Measurements from ENCODE around the gene OR2C3.
"Not testable (repeated sequence)": the region's sequence is repeated elsewhere in the genome, so short reads cannot be mapped to it uniquely, and the experiment has no call there.

OR2C3 gene

DNA sequence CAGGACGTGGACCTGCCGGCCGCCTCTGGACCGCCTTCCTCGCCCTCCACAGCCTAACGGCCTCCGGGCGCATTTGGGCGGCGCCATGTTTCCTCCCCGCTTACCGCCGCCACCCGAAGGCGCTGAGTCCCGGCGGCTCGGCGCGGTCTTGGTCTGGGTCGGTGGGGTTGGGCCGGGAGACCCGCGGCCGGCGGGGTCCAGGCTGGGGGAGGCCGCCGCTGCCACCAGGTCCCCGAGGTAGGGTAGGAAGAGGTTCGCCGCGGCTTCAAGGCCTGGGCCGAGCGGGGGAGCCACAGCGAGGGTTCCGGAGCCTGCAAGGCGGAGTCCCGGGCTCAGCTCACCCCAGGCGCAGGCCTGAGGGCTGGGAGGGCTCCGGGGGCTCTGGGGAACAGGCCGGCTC lies 5.5 kb downstream of the OR2C3 start:
- no peak overlapping the region for H3K27ac ChIP-seq (ENCODE audit: low read length)
- H3K4me3 ChIP-seq (ENCODE audit: low read length) = no peak overlapping the region
- H4K20me1 ChIP-seq (ENCODE audit: insufficient read depth, low read length) = no peaks in the 10 kb centered on the region
- H3K9me2 ChIP-seq (replicated peaks; ENCODE audit: insufficient read depth, low read length) = no peaks in the 10 kb centered on the region
- no peaks in the 10 kb centered on the region for H3K9me3 ChIP-seq (replicated peaks; ENCODE audit: insufficient read depth, low read length)
- H3K4me2 ChIP-seq (ENCODE audit: low read depth, low read length) = no peak overlapping the region
- TF ChIP-seq, protein P1, sequence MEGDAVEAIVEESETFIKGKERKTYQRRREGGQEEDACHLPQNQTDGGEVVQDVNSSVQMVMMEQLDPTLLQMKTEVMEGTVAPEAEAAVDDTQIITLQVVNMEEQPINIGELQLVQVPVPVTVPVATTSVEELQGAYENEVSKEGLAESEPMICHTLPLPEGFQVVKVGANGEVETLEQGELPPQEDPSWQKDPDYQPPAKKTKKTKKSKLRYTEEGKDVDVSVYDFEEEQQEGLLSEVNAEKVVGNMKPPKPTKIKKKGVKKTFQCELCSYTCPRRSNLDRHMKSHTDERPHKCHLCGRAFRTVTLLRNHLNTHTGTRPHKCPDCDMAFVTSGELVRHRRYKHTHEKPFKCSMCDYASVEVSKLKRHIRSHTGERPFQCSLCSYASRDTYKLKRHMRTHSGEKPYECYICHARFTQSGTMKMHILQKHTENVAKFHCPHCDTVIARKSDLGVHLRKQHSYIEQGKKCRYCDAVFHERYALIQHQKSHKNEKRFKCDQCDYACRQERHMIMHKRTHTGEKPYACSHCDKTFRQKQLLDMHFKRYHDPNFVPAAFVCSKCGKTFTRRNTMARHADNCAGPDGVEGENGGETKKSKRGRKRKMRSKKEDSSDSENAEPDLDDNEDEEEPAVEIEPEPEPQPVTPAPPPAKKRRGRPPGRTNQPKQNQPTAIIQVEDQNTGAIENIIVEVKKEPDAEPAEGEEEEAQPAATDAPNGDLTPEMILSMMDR (IDR thresholded peaks at IDR 0.05; ENCODE audit: low read length) = no peak
- no peak for TF ChIP-seq EZH2 (optimal IDR thresholded peaks at IDR 0.05; ENCODE audit: low read depth, low read length)
- TF ChIP-seq EZH2phosphoT487 (IDR thresholded peaks at IDR 0.05; ENCODE audit: low read length) = no peak
- no peak overlapping the region for H3K9ac ChIP-seq (ENCODE audit: low read length)
- no peak overlapping the region for H2AFZ ChIP-seq (ENCODE audit: low read length)
- H3K36me3 ChIP-seq (replicated peaks; ENCODE audit: insufficient read depth, low read length) = no peaks in the 10 kb centered on the region
- H3F3A ChIP-seq (ENCODE audit: insufficient read depth, low read length) = no peaks in the 10 kb centered on the region
- no peaks in the 10 kb centered on the region for H3K79me2 ChIP-seq (ENCODE audit: low read length)
- H3K4me1 ChIP-seq (ENCODE audit: low read length) = no peaks in the 10 kb centered on the region
- no peak for DNase-seq
- no peaks in the 10 kb centered on the region for H3K27me3 ChIP-seq (replicated peaks; ENCODE audit: insufficient read depth, low read length)

DNA sequence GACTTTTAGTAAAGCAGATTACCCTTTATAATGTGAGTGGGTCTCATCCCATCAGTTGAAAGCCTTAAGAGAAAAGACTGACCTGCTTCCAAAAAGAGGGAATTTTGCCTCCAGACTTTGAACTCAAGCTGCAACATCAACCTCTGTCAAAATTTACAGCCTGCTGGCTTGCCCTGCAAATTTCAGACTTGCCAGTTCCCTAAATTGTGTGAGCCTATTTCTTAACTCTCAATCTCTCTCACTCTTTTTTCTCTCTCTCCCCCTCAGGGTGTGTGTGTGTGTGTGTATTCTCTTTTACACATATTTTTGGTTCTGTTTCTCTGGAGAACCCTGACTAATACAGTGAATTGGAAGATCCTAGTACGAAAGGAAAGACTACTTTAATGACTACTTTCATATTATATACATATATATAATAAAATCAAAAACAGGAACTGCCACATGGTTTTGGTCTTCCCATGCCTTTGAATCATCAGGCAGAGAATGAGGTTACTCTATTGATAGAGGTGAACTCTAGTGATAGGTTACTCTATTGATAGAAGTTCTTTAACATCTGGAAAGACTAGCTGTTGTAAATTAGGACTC lies 6.4 kb downstream of the OR2C3 start:
- H3K9ac ChIP-seq (ENCODE audit: low read length) = no peak overlapping the region
- no peak overlapping the region for H3K27ac ChIP-seq (ENCODE audit: low read length)
- no peaks in the 10 kb centered on the region for H3K9me2 ChIP-seq (replicated peaks; ENCODE audit: insufficient read depth, low read length)
- no peaks in the 10 kb centered on the region for H3F3A ChIP-seq (ENCODE audit: insufficient read depth, low read length)
- H2AFZ ChIP-seq (ENCODE audit: low read length) = no peak overlapping the region
- no peaks in the 10 kb centered on the region for H3K4me1 ChIP-seq (ENCODE audit: low read length)
- H4K20me1 ChIP-seq (ENCODE audit: insufficient read depth, low read length) = no peaks in the 10 kb centered on the region
- H3K79me2 ChIP-seq (ENCODE audit: low read length) = no peaks in the 10 kb centered on the region
- no peak for DNase-seq
- no peak overlapping the region for H3K4me2 ChIP-seq (ENCODE audit: low read depth, low read length)
- no peaks in the 10 kb centered on the region for H3K27me3 ChIP-seq (replicated peaks; ENCODE audit: insufficient read depth, low read length)
- H3K9me3 ChIP-seq (replicated peaks; ENCODE audit: insufficient read depth, low read length) = no peaks in the 10 kb centered on the region
- no peaks in the 10 kb centered on the region for H3K36me3 ChIP-seq (replicated peaks; ENCODE audit: insufficient read depth, low read length)
- TF ChIP-seq, protein P1 (IDR thresholded peaks at IDR 0.05; ENCODE audit: low read length) = no peak
- TF ChIP-seq EZH2 (optimal IDR thresholded peaks at IDR 0.05; ENCODE audit: low read depth, low read length) (no peak), EZH2phosphoT487 (IDR thresholded peaks at IDR 0.05; ENCODE audit: low read length) (no peak)
- no peak overlapping the region for H3K4me3 ChIP-seq (ENCODE audit: low read length)

- Histone ChIP-seq H3K9me3 (replicated peaks; ENCODE audit: insufficient read depth, low read length) (no peaks in the 10 kb centered on the region), H3K4me1 (ENCODE audit: low read length) (no peaks in the 10 kb centered on the region), H3K4me2 (ENCODE audit: low read depth, low read length) (no peak overlapping the region), H2AFZ (ENCODE audit: low read length) (no peak overlapping the region), H3K27ac (ENCODE audit: low read length) (no peak overlapping the region), H3F3A (ENCODE audit: insufficient read depth, low read length) (no peaks in the 10 kb centered on the region), H3K9ac (ENCODE audit: low read length) (no peak overlapping the region), H3K79me2 (ENCODE audit: low read length) (no peaks in the 10 kb centered on the region), H3K4me3 (ENCODE audit: low read length) (no peak overlapping the region), H3K27me3 (replicated peaks; ENCODE audit: insufficient read depth, low read length) (no peaks in the 10 kb centered on the region), H4K20me1 (ENCODE audit: insufficient read depth, low read length) (no peaks in the 10 kb centered on the region), H3K9me2 (replicated peaks; ENCODE audit: insufficient read depth, low read length) (no peaks in the 10 kb centered on the region), H3K36me3 (replicated peaks; ENCODE audit: insufficient read depth, low read length) (no peaks in the 10 kb centered on the region)
- no peak for DNase-seq
- TF ChIP-seq EZH2phosphoT487 (IDR thresholded peaks at IDR 0.05; ENCODE audit: low read length) = no peak
Observed at GRCh38 chr1:247528812-247529474, 7.3 kb downstream of the OR2C3 start.

- H3K9me3 ChIP-seq (replicated peaks; ENCODE audit: insufficient read depth, low read length); H3K4me2 ChIP-seq (ENCODE audit: low read depth, low read length); H3K4me1 ChIP-seq (ENCODE audit: low read length); H2AFZ ChIP-seq (ENCODE audit: low read length); H3K36me3 ChIP-seq (replicated peaks; ENCODE audit: insufficient read depth, low read length); H3F3A ChIP-seq (ENCODE audit: insufficient read depth, low read length); DNase-seq; H3K9ac ChIP-seq (ENCODE audit: low read length); H4K20me1 ChIP-seq (ENCODE audit: insufficient read depth, low read length); H3K27me3 ChIP-seq (replicated peaks; ENCODE audit: insufficient read depth, low read length); H3K79me2 ChIP-seq (ENCODE audit: low read length); H3K27ac ChIP-seq (ENCODE audit: low read length); H3K4me3 ChIP-seq (ENCODE audit: low read length); H3K9me2 ChIP-seq (replicated peaks; ENCODE audit: insufficient read depth, low read length): not testable (repeated sequence)
Observed at GRCh38 chr1:247521886-247522285, 14.4 kb downstream of the OR2C3 start.
